ENCODE measurements around the gene DOK7. TPM values are rescaled to one million over a fixed set of nuclear protein-coding genes. Genes with fewer than 3 reads are reported as not detected.
A peak's percentile ranks its signal among the peaks of the same experiment; 100 is the strongest.

DOK7 gene
- total RNA-seq, 1 donor from 2014 or later, result 0.36 TPM

- no peak for ATAC-seq
Measured at GRCh38 chr4:3463556-3464348, 646 bp downstream of the DOK7 start.

- no peak for ATAC-seq
Measured at GRCh38 chr4:3464349-3464905, 1.3 kb downstream of the DOK7 start.

GRCh38 chr4:3464911-3465697 is 2.0 kb downstream of the DOK7 start:
- no peak for ATAC-seq

- ATAC-seq, result no peak
Measured at GRCh38 chr4:3465698-3466671, 2.9 kb downstream of the DOK7 start.

GRCh38 chr4:3466691-3467600 is 3.8 kb downstream of the DOK7 start:
- ATAC-seq, result no peak

DNA sequence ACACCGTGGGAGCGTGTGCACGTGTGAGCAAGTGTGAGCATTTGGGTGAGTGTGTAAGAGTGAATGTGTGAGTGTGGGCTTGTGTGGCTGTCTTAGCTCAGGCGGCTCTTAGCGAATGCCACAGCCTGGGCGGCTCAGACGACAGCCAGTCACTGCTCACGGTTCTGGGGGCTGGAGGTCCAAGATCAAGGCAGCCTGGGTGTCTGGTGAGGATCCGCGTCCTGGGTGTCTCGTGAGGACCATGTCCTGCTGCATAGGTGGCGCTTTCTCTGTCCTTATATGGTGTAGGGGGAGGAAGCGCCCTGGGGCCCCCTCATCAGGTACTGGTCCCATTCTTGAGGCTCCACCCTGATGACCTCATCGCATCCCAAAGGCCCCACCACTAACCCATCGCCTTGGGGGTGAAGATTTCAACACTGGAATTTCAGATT is 4.5 kb downstream of the DOK7 start:
- no peak for ATAC-seq

- ATAC-seq, result no peak
Measured at GRCh38 chr4:3468154-3468553, 5.0 kb downstream of the DOK7 start.

- ATAC-seq, result no peak
Measured at GRCh38 chr4:3468804-3469203, 5.7 kb downstream of the DOK7 start.

- no peak for ATAC-seq
Measured at GRCh38 chr4:3469386-3470243, 6.5 kb downstream of the DOK7 start.

GRCh38 chr4:3470244-3471097 is 7.4 kb downstream of the DOK7 start:
- ATAC-seq, result no peak

- no peak for ATAC-seq
Measured at GRCh38 chr4:3471098-3471760, 8.1 kb downstream of the DOK7 start.

- no peak for ATAC-seq
Measured at GRCh38 chr4:3471886-3472285, 8.8 kb downstream of the DOK7 start.

DNA sequence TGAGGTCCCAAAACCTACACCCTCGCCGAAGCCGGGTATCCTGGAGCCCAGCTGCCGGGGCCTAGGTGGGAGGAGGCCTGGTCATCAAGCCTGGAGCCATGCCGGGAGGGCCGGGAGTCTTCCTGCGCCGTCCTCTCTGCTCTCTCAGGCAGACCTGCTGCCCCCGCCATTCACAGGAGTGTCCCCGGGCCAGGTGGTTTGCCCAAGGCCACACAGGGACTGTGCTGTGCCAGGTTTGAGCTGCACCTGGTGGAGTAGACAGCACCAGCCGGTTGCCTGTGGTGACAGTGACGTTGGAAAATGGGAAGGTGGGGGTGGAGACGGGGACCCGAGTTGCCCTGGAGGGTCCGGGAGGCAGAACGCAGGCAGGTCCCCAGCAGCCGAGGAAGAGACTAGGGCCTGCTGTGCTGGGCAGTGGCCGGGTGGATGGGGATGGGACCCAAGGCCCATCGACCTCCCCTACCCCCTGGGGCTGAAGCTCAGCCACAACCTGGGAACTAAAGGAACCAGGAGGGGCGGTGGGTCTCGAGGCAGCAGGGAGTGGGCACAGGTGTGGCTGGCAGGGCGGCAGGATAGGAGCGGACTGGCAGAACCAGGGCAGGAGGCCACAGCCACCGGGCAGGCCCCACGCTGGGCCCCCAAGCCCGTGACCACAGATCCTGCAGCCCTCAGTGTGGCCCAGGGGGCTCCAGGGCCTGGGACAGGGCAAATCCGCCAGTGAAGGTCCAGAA is 9.5 kb downstream of the DOK7 start:
- no peak for ATAC-seq

- ATAC-seq, result peak; percentile 10
Measured at GRCh38 chr4:3473181-3473950, 10.3 kb downstream of the DOK7 start.

GRCh38 chr4:3473996-3474765 is 11.1 kb downstream of the DOK7 start:
- no peak for ATAC-seq

DNA sequence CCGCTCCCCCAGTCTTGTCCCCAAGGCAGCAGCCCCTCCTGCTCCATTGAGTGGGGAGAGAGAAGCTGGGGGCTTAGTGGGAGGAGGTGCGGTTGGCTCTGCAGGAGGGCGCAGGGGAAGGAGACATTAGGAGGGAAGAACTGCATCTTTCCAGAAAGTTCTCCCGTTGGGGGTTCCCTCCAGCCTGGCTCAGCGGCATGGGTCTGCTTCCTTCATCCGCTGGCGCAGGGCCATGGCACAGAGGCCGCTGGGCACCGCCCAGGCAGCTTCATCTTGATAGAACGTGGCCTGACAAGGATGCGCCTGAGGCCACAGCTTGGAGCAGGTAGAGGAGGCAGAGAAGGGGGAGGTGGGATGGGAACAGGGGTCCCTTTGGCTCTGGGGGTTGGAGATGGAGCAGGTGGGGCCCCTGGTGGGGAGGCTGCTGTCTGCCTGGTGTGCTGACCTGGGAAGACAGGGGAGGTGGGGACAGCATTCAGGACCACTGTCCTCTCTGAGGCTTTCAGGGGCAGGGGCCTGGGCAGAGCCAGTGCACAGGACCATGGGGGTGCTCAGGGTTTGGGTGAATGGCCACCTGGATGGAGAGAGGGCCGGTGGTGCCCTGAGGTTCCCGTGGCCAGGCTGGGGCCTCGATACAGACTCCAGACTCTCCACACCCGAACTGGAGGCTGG is 12.1 kb downstream of the DOK7 start:
- ATAC-seq, result no peak
